PFSK-1 (cell line): ENCODE results near the gene TEAD2. TPM values are rescaled to one million over a fixed set of nuclear protein-coding genes. Genes with fewer than 3 reads are reported as not detected.

Experiments
- FOXP2 ChIP-seq: optimal IDR thresholded peaks from 2 replicates; pipeline ENCODE3; 2011; ENCODE audit warnings: borderline replicate concordance, control low read depth, inconsistent platforms; ENCODE audit not compliant: insufficient read depth; ENCODE audit errors: extremely low read length, extremely low read depth
- POLR2AphosphoS5 ChIP-seq: IDR thresholded peaks from 2 replicates; pipeline ENCODE4 v1.6.1; 2012; ENCODE audit warnings: low read depth, mild to moderate bottlenecking, control low read depth, low read length, moderate library complexity
- REST ChIP-seq, 2 experiments: IDR thresholded peaks; 2 replicates each; pipeline versions ENCODE4 v1.6.1 to v1.8.0; 2011 to 2012; ENCODE audit warnings: low read depth in 2 of 2, low read length in 2 of 2, control low read depth in 1 of 2, inconsistent platforms in 1 of 2, mild to moderate bottlenecking in 1 of 2, moderate library complexity in 1 of 2; ENCODE audit not compliant: insufficient read depth in 1 of 2
- SIN3A ChIP-seq: IDR thresholded peaks from 2 replicates; pipeline ENCODE4 v1.6.1; 2012; ENCODE audit warnings: mild to moderate bottlenecking, low read length, moderate library complexity, borderline replicate concordance; ENCODE audit not compliant: insufficient read depth
- TAF1 ChIP-seq: IDR thresholded peaks from 2 replicates; pipeline ENCODE4 v1.6.1; 2012; ENCODE audit warnings: low read length, control low read depth, borderline replicate concordance; ENCODE audit not compliant: insufficient read depth
- polyA plus RNA-seq: library from polyadenylated mRNA; unstranded; fragments of >200 nt; gene quantifications from one replicate; pipeline ENCODE4 v1.2.1, GENCODE V29; 2012; ENCODE audit warnings: low read depth, missing spikeins; ENCODE audit not compliant: insufficient read length

TEAD2 gene
- 28.7 TPM for polyA plus RNA-seq

- TF ChIP-seq POLR2AphosphoS5: peak; percentile 44; the same call in 1 of the 2 replicates
- no peak for TF ChIP-seq FOXP2
Observed at GRCh38 chr19:49362048-49362928, at the start of gene TEAD2. TEAD2 (minus strand) TSS chr19:49362416; CDS start chr19:49360075, 2,341 bp downstream.

- TF ChIP-seq TAF1 (no peak), POLR2AphosphoS5 (no peak), SIN3A (no peak), FOXP2 (no peak), REST (IDR thresholded peaks at IDR 0.05; ENCODE audit: insufficient read depth in 1 of 2, low read depth in 2 of 2, low read length in 2 of 2) (no peak)
Observed at GRCh38 chr19:49411681-49412326, 49.6 kb upstream of the TEAD2 start.

GRCh38 chr19:49409441-49410029, 47.3 kb upstream of the TEAD2 start:
- TF ChIP-seq REST (IDR thresholded peaks at IDR 0.05; ENCODE audit: insufficient read depth in 1 of 2, low read depth in 2 of 2, low read length in 2 of 2) (no peak), TAF1 (no peak), POLR2AphosphoS5 (no peak), FOXP2 (no peak), SIN3A (no peak)

GRCh38 chr19:49408816-49409440, 46.7 kb upstream of the TEAD2 start:
- no peak for TF ChIP-seq SIN3A
- TF ChIP-seq POLR2AphosphoS5: no peak
- TF ChIP-seq TAF1: no peak
- TF ChIP-seq REST (IDR thresholded peaks at IDR 0.05; ENCODE audit: insufficient read depth in 1 of 2, low read depth in 2 of 2, low read length in 2 of 2): no peak

GRCh38 chr19:49407482-49408015, 45.3 kb upstream of the TEAD2 start:
- TF ChIP-seq POLR2AphosphoS5: no peak
- no peak for TF ChIP-seq TAF1
- no peak for TF ChIP-seq SIN3A
- TF ChIP-seq FOXP2: no peak
- no peak for TF ChIP-seq REST (IDR thresholded peaks at IDR 0.05; ENCODE audit: insufficient read depth in 1 of 2, low read depth in 2 of 2, low read length in 2 of 2)
